Spleen (tissue), 11 donors: ENCODE data around the gene CASP2. TPM values are rescaled to one million over a fixed set of nuclear protein-coding genes. Genes with fewer than 3 reads are reported as not detected.

Experiments used
- DNase-seq: peaks from one replicate; pipeline ENCODE4 v3.0.0-alpha.2; 2020
- H3K27ac ChIP-seq, 8 donors: fragments of 200-600 bp; sonication (generic) in 7 of 8; 1 replicate in 4 of 8; 2 replicates in 4 of 8; pipeline versions ENCODE4 v1.5.0 to v1.8.0; 2016 to 2021; ENCODE audit warnings: inconsistent platforms in 4 of 8, mild to moderate bottlenecking in 4 of 8, moderate library complexity in 1 of 8
- H3K27me3 ChIP-seq, 7 donors: fragments of 200-600 bp; sonication (generic) in 6 of 7; replicated peaks in 1 of 7; 1 replicate in 4 of 7; 2 replicates in 3 of 7; pipeline versions ENCODE4 v1.5.0 to v1.8.0; 2016 to 2021; ENCODE audit warnings: inconsistent platforms in 3 of 7, mild to moderate bottlenecking in 1 of 7
- H3K36me3 ChIP-seq, 6 donors: fragments of 200-600 bp; sonication (generic) in 5 of 6; 1 replicate in 4 of 6; 2 replicates in 2 of 6; pipeline versions ENCODE4 v1.5.0 to v1.8.0; 2016 to 2021; ENCODE audit warnings: inconsistent platforms in 2 of 6
- H3K4me1 ChIP-seq, 6 donors: fragments of 200-600 bp; sonication (generic) in 5 of 6; 1 replicate in 3 of 6; 2 replicates in 3 of 6; pipeline versions ENCODE4 v1.5.0 to v1.8.0; 2016 to 2021; ENCODE audit warnings: inconsistent platforms in 3 of 6
- H3K4me3 ChIP-seq, 8 donors: fragments of 200-600 bp; sonication (generic) in 7 of 8; 1 replicate in 4 of 8; 2 replicates in 4 of 8; pipeline versions ENCODE4 v1.5.0 to v1.8.0; 2016 to 2021; ENCODE audit warnings: inconsistent platforms in 4 of 8, mild to moderate bottlenecking in 4 of 8, moderate library complexity in 2 of 8
- H3K9me3 ChIP-seq, 8 donors: fragments of 200-600 bp; sonication (generic) in 7 of 8; 1 replicate in 4 of 8; 2 replicates in 4 of 8; pipeline versions ENCODE4 v1.5.0 to v1.8.0; 2016 to 2021; ENCODE audit warnings: inconsistent platforms in 4 of 8
- CTCF ChIP-seq, 11 experiments: fragments of 200-600 bp in 7 of 11; fragments of 450-650 bp in 4 of 11; sonication (generic) in 4 of 11; IDR thresholded peaks in 8 of 11; conservative IDR thresholded peaks in 3 of 11; 1 replicate in 7 of 11; 2 replicates in 4 of 11; pipeline versions ENCODE4 v1.4.0 to v1.8.0; 2016 to 2021; ENCODE audit warnings: antibody characterized with exemption in 11 of 11, inconsistent platforms in 4 of 11, mild to moderate bottlenecking in 1 of 11
- POLR2A ChIP-seq, 3 donors: fragments of 450-650 bp; IDR thresholded peaks; one replicate each; pipeline ENCODE4 v1.5.1; 2017; ENCODE audit warnings: antibody characterized with exemption in 3 of 3, mild to moderate bottlenecking in 1 of 3
- POLR2AphosphoS5 ChIP-seq, 3 donors: sonication (generic); formaldehyde crosslinking; IDR thresholded peaks; one replicate each; pipeline ENCODE4 v1.5.1; 2017; ENCODE audit warnings: antibody characterized with exemption in 3 of 3
- WGBS, 5 donors: extraction: QIAGEN DNeasy Blood & Tissue Kit in 3 of 5; methylation state at CpG; one replicate each; pipeline versions ENCODE4 v1.1.5 to v1.1.7; 2013 to 2018; 5-methylcytosine and 5-hydroxymethylcytosine counted together
- intact Hi-C: fragments of 100-400 bp; cut with DNase I; formaldehyde crosslinking; loops from one replicate; pipeline ENCODE4 v1.15.0; 2023; ENCODE audit warnings: low total_unique reads
- polyA plus RNA-seq, 3 donors: library from polyadenylated mRNA; stranded (reverse); fragments of 200-250 nt; gene quantifications; one replicate each; pipeline ENCODE4 v1.2.1, GENCODE V29; 2013
- total RNA-seq, 7 donors: library from RNA; depleted of rRNA in 3 of 7; stranded (reverse); fragments of >200 nt in 3 of 7; fragmentation: NEBNext Ultra II Directional in 4 of 7; extraction: Animal tissue kit (Norgen Biotek cat#: 25700) in 4 of 7; gene quantifications; one replicate each; pipeline versions ENCODE4 v1.1.0 to v1.2.1, GENCODE V29; 2016 to 2021
- donor health status: healthy with polysubstance abuse.
- donor health status: DM: no; HTN: no; CAD: no; lungs with moderate emphysema.
- donor health status: DM: no; HTN: no; CAD: no.
- donor health status: Bipolar disorder and iron deficiency.
- donor health status: healthy.
- donor health status: DM: no; HTN: no; CAD: no.
- donor health status: DM: yes; HTN: yes; CAD: no.

Gene CASP2
- total and polyA plus RNA-seq, 10 donors, result 9.9 to 51.0 (median 34.4) TPM

GRCh38 chr7:143242306-143242705, 45.8 kb upstream of the CASP2 start:
- TF ChIP-seq POLR2A (IDR thresholded peaks at IDR 0.05), result no peak
- peaks cover 0 to 5% (median 0%) of the 10 kb centered on the region in 7 donors for H3K27me3 ChIP-seq
- DNase-seq, result no peak
- peaks cover 0 to 55% (median 28%) of the 10 kb centered on the region in 6 donors for H3K4me1 ChIP-seq
- 76 to 86% (median 80%) methylated on average over 11 of the region's 11 CpGs for WGBS, 5 donors
- H3K9me3 ChIP-seq, result peaks cover 0 to 6% (median 4%) of the 10 kb centered on the region in 8 donors
- no peak overlapping the region for H3K4me3 ChIP-seq
- no peaks in the 10 kb centered on the region for H3K36me3 ChIP-seq
- intact Hi-C loops, result loop anchor here (5.0 kb wide), 1 partner anchor 60 kb away; no protein-coding TSS in a partner anchor
- no peak overlapping the region for H3K27ac ChIP-seq

- Histone ChIP-seq H3K4me3 (no peak overlapping the region), H3K4me1 (peaks cover 0 to 49% (median 29%) of the 10 kb centered on the region in 6 donors), H3K36me3 (no peaks in the 10 kb centered on the region), H3K27ac (no peak overlapping the region), H3K9me3 (no peaks in the 10 kb centered on the region), H3K27me3 (no peaks in the 10 kb centered on the region)
- TF ChIP-seq POLR2A (IDR thresholded peaks at IDR 0.05), result no peak
- no peak for TF ChIP-seq CTCF (IDR thresholded peaks at IDR 0.05 in 8 of 11, conservative IDR thresholded peaks at IDR 0.05 in 3 of 11)
- TF ChIP-seq POLR2AphosphoS5 (IDR thresholded peaks at IDR 0.05), result no peak
- intact Hi-C loops, result loop anchor here (5.0 kb wide), 1 partner anchor 59 kb away; no protein-coding TSS in a partner anchor
- no peak for DNase-seq
- WGBS, 5 donors, result 75 to 90% (median 85%) methylated on average over 7 of the region's 7 CpGs
These were observed 45.0 kb upstream of the CASP2 start for GRCh38 chr7:143243111-143243510.

GRCh38 chr7:143243614-143244013, 44.5 kb upstream of the CASP2 start:
- no peak overlapping the region for H3K27ac ChIP-seq
- no peaks in the 10 kb centered on the region for H3K27me3 ChIP-seq
- H3K4me3 ChIP-seq, result no peak overlapping the region
- no peak for DNase-seq
- intact Hi-C loops, result loop anchor here (5.0 kb wide), 1 partner anchor 59 kb away; no protein-coding TSS in a partner anchor
- no peaks in the 10 kb centered on the region for H3K9me3 ChIP-seq
- TF ChIP-seq CTCF (IDR thresholded peaks at IDR 0.05 in 8 of 11, conservative IDR thresholded peaks at IDR 0.05 in 3 of 11) (no peak), POLR2AphosphoS5 (IDR thresholded peaks at IDR 0.05) (no peak), POLR2A (IDR thresholded peaks at IDR 0.05) (no peak)
- H3K36me3 ChIP-seq, result no peaks in the 10 kb centered on the region
- peaks cover 0 to 50% (median 29%) of the 10 kb centered on the region in 6 donors for H3K4me1 ChIP-seq
- 71 to 86% (median 80%) methylated on average over 3 of the region's 3 CpGs for WGBS, 5 donors

- 27 to 42% (median 30%) methylated on average over 1 of the region's 1 CpG for WGBS, 5 donors
- H3K27ac ChIP-seq, result no peak overlapping the region
- intact Hi-C loops, result loop anchor here (5.0 kb wide), 1 partner anchor 58 kb away; no protein-coding TSS in a partner anchor
- H3K4me3 ChIP-seq, result no peak overlapping the region
- no peaks in the 10 kb centered on the region for H3K36me3 ChIP-seq
- no peaks in the 10 kb centered on the region for H3K27me3 ChIP-seq
- peaks cover 0 to 49% (median 29%) of the 10 kb centered on the region in 6 donors for H3K4me1 ChIP-seq
- TF ChIP-seq POLR2A (IDR thresholded peaks at IDR 0.05) (no peak), POLR2AphosphoS5 (IDR thresholded peaks at IDR 0.05) (no peak), CTCF (IDR thresholded peaks at IDR 0.05 in 8 of 11, conservative IDR thresholded peaks at IDR 0.05 in 3 of 11) (no peak)
- H3K9me3 ChIP-seq, result peaks cover 0 to 4% (median 0%) of the 10 kb centered on the region in 8 donors
- no peak for DNase-seq
These were observed 43.8 kb upstream of the CASP2 start for GRCh38 chr7:143244321-143244720.
